BJ (cell line): Measurements from ENCODE around the gene PNPLA7. TPM values are rescaled to one million over a fixed set of nuclear protein-coding genes. Genes with fewer than 3 reads are reported as not detected.
"Not testable (repeated sequence)": the region's sequence is repeated elsewhere in the genome, so short reads cannot be mapped to it uniquely, and the experiment has no call there.

Experiments
- CTCF ChIA-PET: fragments of 350-600 bp; formaldehyde crosslinking; extraction: SDS; loops from one replicate; lab custom pipeline; 2021; ENCODE audit warnings: antibody characterized with exemption, inconsistent platforms; lab: Yijun Ruan, JAX
- POLR2A ChIA-PET: fragments of 300-600 bp; sonication (Branson Sonifier 250); formaldehyde crosslinking; extraction: SDS; loops from one replicate; lab custom pipeline; 2021; ENCODE audit warnings: antibody characterized with exemption; lab: Charles Lee
- DNase-seq: peaks from one replicate; pipeline ENCODE4 v3.0.0-alpha.2; 2011; ENCODE audit warnings: low read depth
- H3K27me3 ChIP-seq: 2 replicates; pipeline ENCODE4 v1.6.0; 2011; ENCODE audit warnings: low read length; ENCODE audit not compliant: control insufficient read depth, insufficient read depth
- H3K36me3 ChIP-seq: 2 replicates; pipeline ENCODE4 v1.5.1; 2011; ENCODE audit warnings: low read length; ENCODE audit not compliant: control insufficient read depth, insufficient read depth
- H3K4me3 ChIP-seq: 2 replicates; pipeline ENCODE4 v1.5.1; 2011; ENCODE audit warnings: low read depth, mild to moderate bottlenecking, control low read depth, low read length
- CTCF ChIP-seq: IDR thresholded peaks from 2 replicates; pipeline ENCODE4 v1.5.1; 2011; ENCODE audit warnings: low read depth, mild to moderate bottlenecking, control low read depth, inconsistent platforms, low read length, moderate library complexity; ENCODE audit not compliant: insufficient read depth
- polyA plus RNA-seq: library from polyadenylated mRNA; depleted of rRNA; stranded (reverse); fragments of >200 nt; gene quantifications from 2 replicates; pipeline ENCODE4 v1.2.3, GENCODE V29; 2011

Gene PNPLA7
- polyA plus RNA-seq, 1 experiment = 0.63 TPM

DNA sequence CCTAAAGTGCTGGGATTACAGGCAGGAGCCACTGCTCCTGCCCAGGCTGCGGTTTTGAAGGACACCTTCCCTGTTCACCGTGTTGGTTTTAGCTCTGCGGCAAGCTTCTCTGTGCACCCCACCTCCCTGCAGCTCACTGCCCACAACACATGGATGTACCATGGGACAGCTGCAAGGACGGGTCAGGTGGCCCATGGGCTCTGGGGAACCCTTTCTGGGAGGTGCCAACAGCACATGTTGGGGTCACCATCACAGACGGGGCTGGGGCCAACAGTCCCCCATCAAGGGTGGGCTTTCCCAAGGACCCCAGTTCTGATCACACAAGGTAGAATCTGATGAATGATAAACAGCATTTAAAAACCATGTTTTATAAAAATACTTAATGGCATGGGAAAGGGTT lies 134.8 kb downstream of the PNPLA7 start:
- POLR2A ChIA-PET = no interaction called here
- TF ChIP-seq CTCF = no peak
- no peaks in the 10 kb centered on the region for H3K36me3 ChIP-seq
- no peaks in the 10 kb centered on the region for H3K27me3 ChIP-seq
- CTCF ChIA-PET = interaction anchor here (2.6 kb wide), 1 partner anchor 8 kb away, joined by 12 read pairs; the partner anchor contains the start of genes EXD3 and NOXA1
- DNase-seq = no peak
- H3K4me3 ChIP-seq = no peak overlapping the region

- Histone ChIP-seq H3K4me3 (no peak overlapping the region), H3K27me3 (no peaks in the 10 kb centered on the region), H3K36me3 (no peaks in the 10 kb centered on the region)
- no peak for TF ChIP-seq CTCF
- ChIA-PET CTCF (interaction anchor here (1.3 to 2.1 kb wide), 3 partner anchors 10 to 33 kb away, joined by 3 to 9 read pairs (median 3); partner anchors contain the start of gene EXD3), POLR2A (no interaction called here)
- no peak for DNase-seq
Observed at GRCh38 chr9:137412431-137412830, 137.8 kb downstream of the PNPLA7 start.

GRCh38 chr9:137411645-137412380 lies 138.4 kb downstream of the PNPLA7 start:
- no peaks in the 10 kb centered on the region for H3K27me3 ChIP-seq
- H3K36me3 ChIP-seq = no peaks in the 10 kb centered on the region
- no peak overlapping the region for H3K4me3 ChIP-seq
- TF ChIP-seq CTCF = no peak
- ChIA-PET POLR2A (no interaction called here), CTCF (interaction anchor here (1.3 to 2.1 kb wide), 4 partner anchors 11 to 110 kb away, joined by 3 to 9 read pairs (median 4); partner anchors contain the start of genes EXD3 and NRARP)
- peak; percentile 51 for DNase-seq

DNA sequence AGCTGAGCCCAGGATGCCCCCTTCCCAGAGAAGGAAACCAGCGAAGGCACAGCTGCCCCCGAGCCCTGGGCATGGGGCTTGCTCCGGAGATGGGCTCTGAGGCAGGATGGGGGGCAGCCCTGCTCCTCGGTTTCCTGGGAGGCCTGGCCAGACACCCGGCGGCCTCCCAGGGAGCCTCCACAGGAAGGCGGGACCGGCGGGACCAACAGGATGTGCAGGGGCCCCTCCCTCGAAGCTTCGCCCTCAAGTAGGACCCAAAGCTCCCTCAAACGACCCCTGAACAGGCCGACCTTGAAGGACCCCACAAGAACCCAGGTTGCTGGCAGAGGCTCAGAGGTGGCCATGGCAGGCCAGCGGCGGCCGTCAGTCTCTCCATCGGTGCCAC lies 138.9 kb downstream of the PNPLA7 start:
- no peak overlapping the region for H3K4me3 ChIP-seq
- H3K27me3 ChIP-seq = no peaks in the 10 kb centered on the region
- no peak for DNase-seq
- ChIA-PET CTCF (interaction anchor here (1.4 to 2.1 kb wide), 2 partner anchors 11 to 109 kb away, joined by 6 to 9 read pairs; partner anchors contain the start of genes EXD3 and NRARP), POLR2A (interaction anchor here (0.5 kb wide), 1 partner anchor 134 kb away, joined by 3 read pairs; the partner anchor contains the start of gene TOR4A)
- H3K36me3 ChIP-seq = no peaks in the 10 kb centered on the region
- TF ChIP-seq CTCF = no peak

DNA sequence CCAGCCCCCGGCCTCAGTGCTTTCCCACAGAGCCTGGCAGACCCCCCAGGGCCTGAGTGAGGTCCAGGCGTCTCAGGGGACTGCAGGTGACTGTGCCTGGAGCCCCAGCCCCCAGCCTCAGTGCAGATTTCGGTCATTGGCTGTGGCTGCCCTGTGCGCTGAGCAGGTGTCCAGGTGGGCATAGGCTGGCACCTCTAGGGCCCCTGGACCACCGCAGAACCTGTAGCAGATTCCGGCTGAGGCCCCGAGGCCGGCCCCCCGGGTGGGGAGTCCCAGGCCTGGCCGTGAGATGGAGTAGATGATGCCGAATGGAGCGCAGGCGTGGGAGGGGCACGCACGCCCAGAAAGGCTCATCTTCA lies 139.3 kb downstream of the PNPLA7 start:
- DNase-seq = no peak
- CTCF ChIA-PET = interaction anchor here (1.4 kb wide), 1 partner anchor 109 kb away, joined by 6 read pairs; the partner anchor contains the start of gene NRARP
- H3K36me3 ChIP-seq = no peaks in the 10 kb centered on the region
- no peaks in the 10 kb centered on the region for H3K27me3 ChIP-seq
- POLR2A ChIA-PET = interaction anchor here (0.5 kb wide), 1 partner anchor 133 kb away, joined by 3 read pairs; the partner anchor contains the start of gene TOR4A
- no peak overlapping the region for H3K4me3 ChIP-seq
- no peak for TF ChIP-seq CTCF

DNA sequence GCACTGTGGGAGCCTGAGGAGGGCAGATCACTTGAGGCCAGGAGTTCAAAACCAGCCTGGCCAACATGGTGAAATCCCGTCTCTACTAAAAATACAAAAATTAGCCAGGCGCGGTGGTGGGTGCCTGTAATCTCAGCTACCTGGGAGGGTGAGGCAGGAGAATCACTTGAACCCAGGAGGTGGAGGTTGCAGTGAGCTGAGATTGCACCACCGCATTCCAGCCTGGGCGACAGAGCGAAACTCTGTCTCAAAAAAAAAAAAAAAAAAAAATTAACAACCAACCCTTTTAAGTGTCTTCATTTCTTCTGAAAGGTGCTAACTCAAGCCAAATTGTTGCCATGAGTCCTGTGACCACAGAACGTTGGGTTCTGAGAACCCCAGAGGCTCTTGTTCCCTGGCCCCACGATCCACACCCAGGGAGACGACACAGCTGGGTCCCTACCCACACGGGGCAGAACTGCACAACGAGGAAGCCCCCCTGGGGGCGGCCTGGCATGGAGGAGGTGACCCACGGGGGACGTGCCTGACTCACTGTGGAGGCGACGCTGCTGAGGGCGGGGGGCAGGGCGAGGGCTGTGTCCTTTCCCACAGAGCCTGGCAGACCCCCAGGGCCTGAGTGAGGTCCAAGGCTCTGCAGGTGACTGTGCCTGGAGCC lies 139.8 kb downstream of the PNPLA7 start:
- H3K27me3 ChIP-seq, DNase-seq, H3K36me3 ChIP-seq, H3K4me3 ChIP-seq: not testable (repeated sequence)
- ChIA-PET CTCF (interaction anchor here (1.4 kb wide), 1 partner anchor 108 kb away, joined by 6 read pairs; the partner anchor contains the start of gene NRARP), POLR2A (interaction anchor here (0.5 kb wide), 1 partner anchor 133 kb away, joined by 3 read pairs; the partner anchor contains the start of gene TOR4A)
